ENCODE results near the gene PRSS27. TPM values are rescaled to one million over a fixed set of nuclear protein-coding genes. Genes with fewer than 3 reads are reported as not detected.

The PRSS27 gene
- total and polyA plus RNA-seq, 2 of the 4 experiments (the other 2 are of a cell fraction), result under 0.01 to 0.58 TPM

- Histone ChIP-seq H3K9me3 (ENCODE audit: control insufficient read depth, insufficient read depth, low read length) (no peaks in the 10 kb centered on the region; the same call in 1 of the 2 replicates), H3K9ac (ENCODE audit: low read depth, low read length) (no peak overlapping the region), H4K8ac (ENCODE audit: low read depth in 2 of 2, low read length in 2 of 2) (no peak overlapping the region), H2AK5ac (ENCODE audit: low read depth, low read length) (no peak overlapping the region), H3K27me3 (ENCODE audit: control insufficient read depth, insufficient read depth, low read length) (no peaks in the 10 kb centered on the region), H3K23ac (ENCODE audit: low read depth, low read length) (no peak overlapping the region), H2BK120ac (ENCODE audit: low read depth, low read length) (no peak overlapping the region), H3K4me3 (ENCODE audit: insufficient read depth, low read depth, low read length) (no peak overlapping the region), H4K91ac (ENCODE audit: insufficient read depth, low read depth, low read length) (no peak overlapping the region), H3K27ac (ENCODE audit: insufficient read depth, low read length) (no peak overlapping the region), H3K9me1 (ENCODE audit: insufficient read depth, low read length) (no peaks in the 10 kb centered on the region; the same call in 1 of the 2 replicates), H3K36me3 (ENCODE audit: control insufficient read depth, insufficient read depth, low read length) (peaks cover 90% of the 10 kb centered on the region), H2BK5ac (ENCODE audit: low read depth, low read length, poor library complexity, severe bottlenecking) (no peak overlapping the region), H3K4me2 (ENCODE audit: low read depth, low read length) (no peak overlapping the region), H2AFZ (replicated peaks; ENCODE audit: low read length, poor library complexity) (no peak overlapping the region), H3K79me1 (ENCODE audit: low read depth in 1 of 2, low read length in 2 of 2) (peaks cover 57 to 91% of the 10 kb centered on the region in 2 experiments), H3K18ac (ENCODE audit: low read depth, low read length) (no peak overlapping the region), H3K14ac (replicated peaks; ENCODE audit: low read depth, low read length) (no peak overlapping the region), H4K20me1 (ENCODE audit: insufficient read depth, low read length) (peaks cover 81% of the 10 kb centered on the region), H3K4ac (ENCODE audit: low read depth, low read length) (no peak overlapping the region), H2AK9ac (replicated peaks; ENCODE audit: low read depth, low read length, poor library complexity) (no peak overlapping the region), H4K5ac (ENCODE audit: low read depth, low read length) (no peak overlapping the region), H2BK15ac (ENCODE audit: low read depth, low read length) (no peak overlapping the region), H3K4me1 (ENCODE audit: control insufficient read depth, insufficient read depth, low read length) (no peaks in the 10 kb centered on the region), H2BK20ac (ENCODE audit: low read depth, low read length) (no peak overlapping the region), H3K56ac (ENCODE audit: extremely low read depth, insufficient read depth, low read length) (no peak overlapping the region)
- ATAC-seq (ENCODE audit: low read depth) (no peak), DNase-seq (no peak)
- TF ChIP-seq SMC3 (IDR thresholded peaks at IDR 0.05; ENCODE audit: low read depth, low read length), result no peak
- no peak for TF ChIP-seq MAFK (IDR thresholded peaks at IDR 0.05; ENCODE audit: low read depth, low read length)
- no peak for TF ChIP-seq NFE2L2 (IDR thresholded peaks at IDR 0.05; ENCODE audit: low read depth, low read length)
- TF ChIP-seq BHLHE40 (IDR thresholded peaks at IDR 0.05; ENCODE audit: low read depth, low read length), result no peak
- no peak for TF ChIP-seq POLR2A (IDR thresholded peaks at IDR 0.05; ENCODE audit: low read depth, low read length)
- no peak for TF ChIP-seq MXI1 (IDR thresholded peaks at IDR 0.05; ENCODE audit: borderline replicate concordance, low read depth, low read length)
- TF ChIP-seq CTCF (conservative IDR thresholded peaks at IDR 0.05; ENCODE audit: low read depth, low read length), result no peak
- intact Hi-C loops (cut with micrococcal nuclease) (no loop called here), dilution Hi-C loops (cut with HindIII; ENCODE audit: low sequenced_read_pairs, unreplicated experiment) (no loop called here), in situ Hi-C loops (cut with MboI; ENCODE audit: low sequenced_read_pairs) (no loop called here)
- CTCF ChIA-PET, result no interaction called here
- no TSS peak for BruUV-seq (replicated peaks)
- WGBS, 2 experiments (ENCODE audit: extremely low coverage in 2 of 2, insufficient read length in 1 of 2), result 96% methylated on average over 12 of the region's 13 CpGs; no CpG with 5 or more reads in 1 of the 2 experiments
- POLR2A ChIA-PET (ENCODE audit: unreplicated experiment), result interaction anchor here (0.7 kb wide), 1 partner anchor 10 kb away, joined by 3 read pairs; the partner anchor contains the start of gene SRRM2
Observed at GRCh38 chr16:2762711-2763110, 42.7 kb upstream of the PRSS27 start.
